BJ (cell line): ENCODE data around the gene BMF. TPM values are rescaled to one million over a fixed set of nuclear protein-coding genes. Genes with fewer than 3 reads are reported as not detected.

Source experiments
- CTCF ChIA-PET: fragments of 350-600 bp; formaldehyde crosslinking; extraction: SDS; loops from one replicate; lab custom pipeline; 2021; ENCODE audit warnings: antibody characterized with exemption, inconsistent platforms; lab: Yijun Ruan, JAX
- POLR2A ChIA-PET: fragments of 300-600 bp; sonication (Branson Sonifier 250); formaldehyde crosslinking; extraction: SDS; loops from one replicate; lab custom pipeline; 2021; ENCODE audit warnings: antibody characterized with exemption; lab: Charles Lee
- DNase-seq: peaks from one replicate; pipeline ENCODE4 v3.0.0-alpha.2; 2011; ENCODE audit warnings: low read depth
- H3K27me3 ChIP-seq: 2 replicates; pipeline ENCODE4 v1.6.0; 2011; ENCODE audit warnings: low read length; ENCODE audit not compliant: control insufficient read depth, insufficient read depth
- H3K36me3 ChIP-seq: 2 replicates; pipeline ENCODE4 v1.5.1; 2011; ENCODE audit warnings: low read length; ENCODE audit not compliant: control insufficient read depth, insufficient read depth
- H3K4me3 ChIP-seq: 2 replicates; pipeline ENCODE4 v1.5.1; 2011; ENCODE audit warnings: low read depth, mild to moderate bottlenecking, control low read depth, low read length
- polyA plus RNA-seq: library from polyadenylated mRNA; depleted of rRNA; stranded (reverse); fragments of >200 nt; gene quantifications from 2 replicates; pipeline ENCODE4 v1.2.3, GENCODE V29; 2011
- TF ChIP-seq, protein P1 (sequence below): IDR thresholded peaks from 2 replicates; pipeline ENCODE4 v1.5.1; 2011; ENCODE audit warnings: low read depth, mild to moderate bottlenecking, control low read depth, inconsistent platforms, low read length, moderate library complexity; ENCODE audit not compliant: insufficient read depth

Gene BMF
- polyA plus RNA-seq, 1 experiment, result 8.3 TPM

DNA sequence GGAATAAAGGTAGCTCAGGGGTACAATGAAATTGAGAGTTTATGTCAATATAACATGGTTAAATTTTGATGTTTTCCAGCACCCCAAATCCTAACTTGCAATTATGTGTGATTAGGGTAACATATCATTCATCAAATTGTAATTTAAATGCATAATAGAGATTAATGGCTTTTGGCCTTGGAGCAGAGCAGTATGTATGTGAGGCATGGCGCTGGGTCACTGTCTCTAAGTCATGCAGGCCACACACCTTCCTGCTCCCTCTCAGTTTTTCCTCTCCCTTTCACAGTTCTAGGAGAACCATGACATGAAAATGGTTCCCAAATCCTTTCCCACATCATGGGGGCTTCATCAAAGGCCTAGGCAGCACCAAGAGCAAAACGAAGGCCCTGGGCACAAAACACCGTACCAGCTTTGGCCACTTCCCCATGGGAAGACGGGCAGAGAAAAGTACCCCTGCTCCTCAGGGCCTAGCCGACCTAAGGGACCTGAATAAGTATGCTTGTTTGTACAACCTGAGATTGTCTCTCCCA, 65.8 kb downstream of the BMF start:
- ChIA-PET POLR2A (no interaction called here), CTCF (interaction anchor here (1.2 to 2.4 kb wide), 2 partner anchors 174 to 231 kb away, joined by 3 to 35 read pairs; no protein-coding TSS in a partner anchor)
- Histone ChIP-seq H3K27me3 (no peaks in the 10 kb centered on the region), H3K4me3 (no peak overlapping the region), H3K36me3 (no peaks in the 10 kb centered on the region)
- TF ChIP-seq, protein P1, sequence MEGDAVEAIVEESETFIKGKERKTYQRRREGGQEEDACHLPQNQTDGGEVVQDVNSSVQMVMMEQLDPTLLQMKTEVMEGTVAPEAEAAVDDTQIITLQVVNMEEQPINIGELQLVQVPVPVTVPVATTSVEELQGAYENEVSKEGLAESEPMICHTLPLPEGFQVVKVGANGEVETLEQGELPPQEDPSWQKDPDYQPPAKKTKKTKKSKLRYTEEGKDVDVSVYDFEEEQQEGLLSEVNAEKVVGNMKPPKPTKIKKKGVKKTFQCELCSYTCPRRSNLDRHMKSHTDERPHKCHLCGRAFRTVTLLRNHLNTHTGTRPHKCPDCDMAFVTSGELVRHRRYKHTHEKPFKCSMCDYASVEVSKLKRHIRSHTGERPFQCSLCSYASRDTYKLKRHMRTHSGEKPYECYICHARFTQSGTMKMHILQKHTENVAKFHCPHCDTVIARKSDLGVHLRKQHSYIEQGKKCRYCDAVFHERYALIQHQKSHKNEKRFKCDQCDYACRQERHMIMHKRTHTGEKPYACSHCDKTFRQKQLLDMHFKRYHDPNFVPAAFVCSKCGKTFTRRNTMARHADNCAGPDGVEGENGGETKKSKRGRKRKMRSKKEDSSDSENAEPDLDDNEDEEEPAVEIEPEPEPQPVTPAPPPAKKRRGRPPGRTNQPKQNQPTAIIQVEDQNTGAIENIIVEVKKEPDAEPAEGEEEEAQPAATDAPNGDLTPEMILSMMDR, result no peak
- DNase-seq, result no peak

DNA sequence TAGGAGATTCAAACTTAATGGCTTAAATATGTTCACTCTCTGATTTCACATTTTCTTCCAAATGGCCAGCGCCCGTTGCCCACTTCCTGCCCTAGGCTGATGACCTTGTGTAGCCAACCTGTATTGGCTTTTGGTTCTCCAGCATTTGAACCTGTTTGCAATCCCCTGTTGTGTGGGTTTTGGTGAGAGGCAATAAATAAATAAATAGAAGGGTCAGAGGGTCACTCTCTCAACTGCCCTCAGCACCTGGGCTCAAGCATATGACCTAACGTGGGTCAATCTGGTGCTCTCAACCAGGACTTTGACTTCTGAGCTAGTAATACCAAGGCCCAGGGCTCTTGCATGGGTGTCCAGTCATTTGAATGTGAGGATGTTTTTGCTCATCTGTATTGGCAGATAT, 67.9 kb downstream of the BMF start:
- H3K36me3 ChIP-seq, result no peaks in the 10 kb centered on the region; the same call in 1 of the 2 replicates
- ChIA-PET POLR2A (no interaction called here), CTCF (interaction anchor here (1.0 to 2.2 kb wide), 4 partner anchors 117 to 235 kb away, joined by 3 to 15 read pairs (median 4); no protein-coding TSS in a partner anchor)
- no peak overlapping the region for H3K4me3 ChIP-seq
- TF ChIP-seq, protein P1, result no peak
- DNase-seq, result no peak
- H3K27me3 ChIP-seq, result no peaks in the 10 kb centered on the region

- Histone ChIP-seq H3K36me3 (no peaks in the 10 kb centered on the region; the same call in 1 of the 2 replicates), H3K27me3 (no peaks in the 10 kb centered on the region), H3K4me3 (no peak overlapping the region)
- POLR2A ChIA-PET, result no interaction called here
- DNase-seq, result no peak
- TF ChIP-seq, protein P1, result no peak
- CTCF ChIA-PET, result interaction anchor here (1.0 to 3.2 kb wide), 7 partner anchors 10 to 236 kb away, joined by 3 to 15 read pairs (median 4); no protein-coding TSS in a partner anchor
These were observed 68.4 kb downstream of the BMF start for GRCh38 chr15:40040293-40040635.

DNA sequence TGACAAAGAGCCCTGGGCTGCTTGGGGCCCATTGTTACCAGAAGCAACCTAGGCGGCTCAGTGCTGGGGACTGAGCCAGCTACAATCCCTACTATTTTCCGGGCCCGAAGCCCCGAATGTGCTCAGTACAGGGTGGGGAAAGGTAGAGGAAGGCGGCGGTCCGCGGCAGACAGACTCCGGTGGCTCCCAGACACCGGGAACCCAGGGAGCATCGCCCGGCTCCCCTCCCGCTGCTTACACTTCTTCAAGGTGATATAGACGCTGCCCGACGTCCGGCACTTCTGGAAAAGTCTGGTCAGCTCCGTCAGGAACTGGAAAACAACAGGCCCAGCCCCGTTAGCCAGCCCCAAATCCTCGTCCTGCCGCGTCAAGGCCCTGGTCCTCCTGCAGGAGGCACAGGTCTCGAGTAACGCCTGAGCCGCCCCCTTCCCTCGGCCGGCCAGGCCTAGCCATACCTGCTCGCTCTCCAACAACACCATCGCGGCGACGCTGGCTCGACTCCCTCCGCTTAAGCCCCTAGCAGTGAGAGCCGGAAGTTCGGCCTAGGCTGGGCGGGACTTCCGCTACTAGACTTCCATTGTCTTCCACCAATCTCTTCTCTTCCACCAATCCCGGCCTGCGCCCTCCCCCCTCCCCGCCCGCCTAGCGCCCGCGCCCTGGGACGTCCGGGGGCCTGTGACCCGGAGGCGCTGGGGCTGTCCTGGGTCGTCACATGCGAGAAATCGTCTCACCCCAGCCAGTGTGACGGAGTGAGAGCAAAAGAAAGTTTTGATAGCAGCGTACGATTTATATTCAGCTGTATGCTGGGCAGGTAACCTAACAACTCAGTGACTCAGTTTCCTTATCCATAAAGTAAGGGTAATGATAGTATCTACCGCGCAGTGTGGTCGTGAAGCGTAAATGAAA, 69.8 kb downstream of the BMF start, which contains the start of gene SRP14:
TSS of gene SRP14 (minus strand) at position 544 of the 906 bp plus-strand sequence. CDS start at position 479, 65 bp downstream.
- DNase-seq, result peak; percentile 60
- TF ChIP-seq, protein P1, result no peak
- POLR2A ChIA-PET, result no interaction called here
- Histone ChIP-seq H3K36me3 (peaks cover 2% of the 10 kb centered on the region), H3K4me3 (peak within 1 kb of the TSS; percentile 99), H3K27me3 (no peaks in the 10 kb centered on the region)
- CTCF ChIA-PET, result interaction anchor here (0.7 to 3.2 kb wide), 8 partner anchors 9 to 293 kb away, joined by 3 to 14 read pairs (median 4); no protein-coding TSS in a partner anchor

- TF ChIP-seq, protein P1, result no peak
- no peak for DNase-seq
- Histone ChIP-seq H3K36me3 (peaks cover 2% of the 10 kb centered on the region), H3K27me3 (no peaks in the 10 kb centered on the region), H3K4me3 (peak overlapping the region; percentile 99)
- ChIA-PET CTCF (interaction anchor here (0.7 to 3.3 kb wide), 7 partner anchors 8 to 293 kb away, joined by 3 to 14 read pairs (median 3); partner anchors contain the start of gene BMF), POLR2A (no interaction called here)
These were observed 70.4 kb downstream of the BMF start for GRCh38 chr15:40038275-40038637.
